ENCODE measurements around the gene MEIKIN.
"Not testable (repeated sequence)": the region's sequence is repeated elsewhere in the genome, so short reads cannot be mapped to it uniquely, and the experiment has no call there.

The MEIKIN gene

GRCh38 chr5:131928957-131929356 is 16.5 kb downstream of the MEIKIN start:
- TF ChIP-seq, protein P1, sequence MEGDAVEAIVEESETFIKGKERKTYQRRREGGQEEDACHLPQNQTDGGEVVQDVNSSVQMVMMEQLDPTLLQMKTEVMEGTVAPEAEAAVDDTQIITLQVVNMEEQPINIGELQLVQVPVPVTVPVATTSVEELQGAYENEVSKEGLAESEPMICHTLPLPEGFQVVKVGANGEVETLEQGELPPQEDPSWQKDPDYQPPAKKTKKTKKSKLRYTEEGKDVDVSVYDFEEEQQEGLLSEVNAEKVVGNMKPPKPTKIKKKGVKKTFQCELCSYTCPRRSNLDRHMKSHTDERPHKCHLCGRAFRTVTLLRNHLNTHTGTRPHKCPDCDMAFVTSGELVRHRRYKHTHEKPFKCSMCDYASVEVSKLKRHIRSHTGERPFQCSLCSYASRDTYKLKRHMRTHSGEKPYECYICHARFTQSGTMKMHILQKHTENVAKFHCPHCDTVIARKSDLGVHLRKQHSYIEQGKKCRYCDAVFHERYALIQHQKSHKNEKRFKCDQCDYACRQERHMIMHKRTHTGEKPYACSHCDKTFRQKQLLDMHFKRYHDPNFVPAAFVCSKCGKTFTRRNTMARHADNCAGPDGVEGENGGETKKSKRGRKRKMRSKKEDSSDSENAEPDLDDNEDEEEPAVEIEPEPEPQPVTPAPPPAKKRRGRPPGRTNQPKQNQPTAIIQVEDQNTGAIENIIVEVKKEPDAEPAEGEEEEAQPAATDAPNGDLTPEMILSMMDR (IDR thresholded peaks at IDR 0.05; ENCODE audit: low read depth, low read length, missing control alignments) = no peak
- no peak for DNase-seq (ENCODE audit: low read depth)

DNA sequence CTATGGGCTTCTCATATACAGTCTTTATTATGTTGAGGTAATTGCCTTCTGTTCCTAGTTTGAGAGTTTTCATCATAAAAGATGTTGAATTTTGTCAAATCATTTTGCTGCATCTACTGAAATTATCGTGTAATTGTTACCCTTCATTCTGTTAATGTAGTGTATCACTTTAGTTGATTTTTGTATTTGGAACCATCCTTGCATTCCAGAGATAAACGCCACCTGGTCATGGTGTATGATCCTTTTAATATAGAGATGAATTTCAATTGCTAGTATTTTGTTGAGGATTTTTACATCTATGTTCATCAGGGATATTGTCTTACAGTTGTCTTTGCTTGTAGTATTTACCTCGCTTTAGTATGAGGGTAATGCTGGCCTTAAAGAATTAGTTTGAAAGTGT is 19.3 kb downstream of the MEIKIN start:
- in situ Hi-C loops (cut with HindIII; ENCODE audit: low sequenced_read_pairs) = no loop called here
- no peak overlapping the region for H3K4me3 ChIP-seq (ENCODE audit: low read depth, low read length)
- TF ChIP-seq, protein P1 (IDR thresholded peaks at IDR 0.05; ENCODE audit: low read depth, low read length, missing control alignments) = no peak
- no peak for DNase-seq (ENCODE audit: low read depth)

More at GRCh38 chr5:131928957-131929356, 16.5 kb downstream of the MEIKIN start:
- no peak overlapping the region for H3K4me3 ChIP-seq (ENCODE audit: low read depth, low read length)
- in situ Hi-C loops (cut with HindIII; ENCODE audit: low sequenced_read_pairs) = no loop called here

- DNase-seq (ENCODE audit: low read depth) = no peak
- H3K4me3 ChIP-seq (ENCODE audit: low read depth, low read length) = no peak overlapping the region
- in situ Hi-C loops (cut with HindIII; ENCODE audit: low sequenced_read_pairs) = no loop called here
- TF ChIP-seq, protein P1 (IDR thresholded peaks at IDR 0.05; ENCODE audit: low read depth, low read length, missing control alignments) = no peak
These were observed 29.0 kb downstream of the MEIKIN start for GRCh38 chr5:131916481-131916880.

- in situ Hi-C loops (cut with HindIII; ENCODE audit: low sequenced_read_pairs) = no loop called here
- TF ChIP-seq, protein P1 (IDR thresholded peaks at IDR 0.05; ENCODE audit: low read depth, low read length, missing control alignments) = no peak
These were observed 31.0 kb downstream of the MEIKIN start for GRCh38 chr5:131914472-131914871.

GRCh38 chr5:131913603-131914002 is 31.9 kb downstream of the MEIKIN start:
- TF ChIP-seq, protein P1 (IDR thresholded peaks at IDR 0.05; ENCODE audit: low read depth, low read length, missing control alignments) = no peak
- in situ Hi-C loops (cut with HindIII; ENCODE audit: low sequenced_read_pairs) = no loop called here
- DNase-seq (ENCODE audit: low read depth) = no peak
- H3K4me3 ChIP-seq (ENCODE audit: low read depth, low read length) = no peak overlapping the region

More at GRCh38 chr5:131914472-131914871, 31.0 kb downstream of the MEIKIN start:
- no peak overlapping the region for H3K4me3 ChIP-seq (ENCODE audit: low read depth, low read length)
- no peak for DNase-seq (ENCODE audit: low read depth)

DNA sequence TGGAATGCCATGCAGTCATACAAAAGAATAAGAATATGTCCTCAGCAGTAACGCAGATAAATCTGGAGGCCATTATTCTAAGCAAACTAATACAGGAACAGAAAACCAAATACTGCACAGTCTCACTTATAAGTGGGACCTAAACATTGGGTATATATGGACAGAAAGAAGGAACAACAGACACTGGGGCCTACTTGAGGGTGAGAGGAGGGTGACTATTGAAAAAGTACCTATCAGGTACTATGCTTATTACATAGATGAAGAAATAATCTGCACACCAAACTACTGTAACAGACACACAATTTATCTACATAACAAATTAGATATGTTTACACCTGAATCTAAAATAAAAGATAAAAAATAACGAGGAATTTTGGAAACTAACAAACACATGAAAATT is 38.8 kb downstream of the MEIKIN start:
- no peak overlapping the region for H3K4me3 ChIP-seq (ENCODE audit: low read depth, low read length)
- in situ Hi-C loops (cut with HindIII; ENCODE audit: low sequenced_read_pairs) = no loop called here
- TF ChIP-seq, protein P1 (IDR thresholded peaks at IDR 0.05; ENCODE audit: low read depth, low read length, missing control alignments) = no peak
- DNase-seq (ENCODE audit: low read depth) = no peak

- DNase-seq (ENCODE audit: low read depth); H3K4me3 ChIP-seq (ENCODE audit: low read depth, low read length); in situ Hi-C loops (cut with HindIII; ENCODE audit: low sequenced_read_pairs): not testable (repeated sequence)
These were observed 43.2 kb downstream of the MEIKIN start for GRCh38 chr5:131902266-131902665.
